ENCODE data around the gene SNX27. TPM values are rescaled to one million over a fixed set of nuclear protein-coding genes. Genes with fewer than 3 reads are reported as not detected.

SNX27 gene
- total RNA-seq, 2 experiments from 2014 or later: 13.2 to 13.3 TPM

- no peaks in the 10 kb centered on the region for H3K27me3 ChIP-seq (ENCODE audit: control insufficient read depth in 1 of 2, insufficient read depth in 2 of 2, low read length in 2 of 2)
- intact Hi-C loops (cut with DNase I, micrococcal nuclease): loop anchor here in 1 of 2 experiments (10.0 kb wide), 1 partner anchor 1221 kb away; no protein-coding TSS in a partner anchor
- Mint-ChIP-seq H3K4me3 (no peak overlapping the region), H3K27ac (no peak overlapping the region), H3K9me3 (no peaks in the 10 kb centered on the region), H3K4me1 (ENCODE audit: low read depth) (peaks cover 14% of the 10 kb centered on the region), H3K36me3 (ENCODE audit: low read depth) (peaks cover 27% of the 10 kb centered on the region), H3K27me3 (no peaks in the 10 kb centered on the region)
- H3K4me3 ChIP-seq (ENCODE audit: low read length): no peak overlapping the region
- ATAC-seq (ENCODE audit: poor library complexity) (no peak), DNase-seq (no peak)
- POLR2A ChIA-PET: no interaction called here
- no peaks in the 10 kb centered on the region for H3K4me1 ChIP-seq (ENCODE audit: insufficient read depth, low read length)
- CTCF ChIA-PET: no interaction called here
- H3K9me3 ChIP-seq (ENCODE audit: control insufficient read depth in 1 of 2, insufficient read depth in 1 of 2, low read length in 2 of 2): no peaks in the 10 kb centered on the region
- H3K27ac ChIP-seq (ENCODE audit: low read depth in 1 of 2, low read length in 2 of 2): no peak overlapping the region
- peaks cover 11% of the 10 kb centered on the region for H3K36me3 ChIP-seq (ENCODE audit: insufficient read depth, low read length)
- TF ChIP-seq, protein P1, sequence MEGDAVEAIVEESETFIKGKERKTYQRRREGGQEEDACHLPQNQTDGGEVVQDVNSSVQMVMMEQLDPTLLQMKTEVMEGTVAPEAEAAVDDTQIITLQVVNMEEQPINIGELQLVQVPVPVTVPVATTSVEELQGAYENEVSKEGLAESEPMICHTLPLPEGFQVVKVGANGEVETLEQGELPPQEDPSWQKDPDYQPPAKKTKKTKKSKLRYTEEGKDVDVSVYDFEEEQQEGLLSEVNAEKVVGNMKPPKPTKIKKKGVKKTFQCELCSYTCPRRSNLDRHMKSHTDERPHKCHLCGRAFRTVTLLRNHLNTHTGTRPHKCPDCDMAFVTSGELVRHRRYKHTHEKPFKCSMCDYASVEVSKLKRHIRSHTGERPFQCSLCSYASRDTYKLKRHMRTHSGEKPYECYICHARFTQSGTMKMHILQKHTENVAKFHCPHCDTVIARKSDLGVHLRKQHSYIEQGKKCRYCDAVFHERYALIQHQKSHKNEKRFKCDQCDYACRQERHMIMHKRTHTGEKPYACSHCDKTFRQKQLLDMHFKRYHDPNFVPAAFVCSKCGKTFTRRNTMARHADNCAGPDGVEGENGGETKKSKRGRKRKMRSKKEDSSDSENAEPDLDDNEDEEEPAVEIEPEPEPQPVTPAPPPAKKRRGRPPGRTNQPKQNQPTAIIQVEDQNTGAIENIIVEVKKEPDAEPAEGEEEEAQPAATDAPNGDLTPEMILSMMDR (IDR thresholded peaks at IDR 0.05): no peak
Measured at GRCh38 chr1:151635479-151636072, 23.7 kb downstream of the SNX27 start.

DNA sequence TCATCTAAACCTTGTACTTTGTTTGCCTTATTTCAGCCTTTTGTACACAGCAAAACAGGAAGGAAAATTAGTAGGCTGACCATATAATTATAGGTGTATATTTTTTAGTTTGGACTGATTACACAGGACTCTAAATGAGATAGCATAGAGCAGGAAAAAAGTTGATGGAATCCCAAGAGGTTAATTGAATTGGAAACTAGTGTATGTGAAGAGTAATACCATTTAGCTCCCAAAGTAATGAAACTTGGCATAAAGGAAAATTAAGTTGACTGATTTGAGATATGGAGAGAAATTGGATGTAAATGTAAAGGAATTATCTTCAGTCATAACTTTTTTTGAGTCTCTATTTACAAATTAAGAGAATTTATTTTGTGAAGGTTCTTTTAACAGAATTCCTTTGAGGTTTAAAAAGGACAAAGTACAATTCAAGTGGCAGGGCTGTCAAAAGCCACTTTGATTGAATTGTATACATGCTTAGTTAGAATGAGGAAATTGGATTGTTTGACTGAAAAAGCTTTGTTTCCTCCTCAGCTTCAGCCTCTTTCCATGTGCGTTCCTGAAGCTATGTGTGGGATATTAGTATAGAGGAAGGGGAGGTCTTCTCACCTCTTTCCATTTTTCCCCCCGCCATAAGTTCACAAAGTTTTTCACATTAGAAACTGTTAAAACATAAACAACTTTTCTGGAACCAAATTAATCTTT is 26.4 kb downstream of the SNX27 start:
- POLR2A ChIA-PET: interaction anchor here (0.6 kb wide), 1 partner anchor 220 kb away, joined by 3 read pairs; no protein-coding TSS in a partner anchor
- H3K27ac Mint-ChIP-seq: no peak overlapping the region
- no peaks in the 10 kb centered on the region for H3K9me3 Mint-ChIP-seq
- TF ChIP-seq, protein P1 (IDR thresholded peaks at IDR 0.05): no peak
- Histone ChIP-seq H3K27me3 (ENCODE audit: control insufficient read depth in 1 of 2, insufficient read depth in 2 of 2, low read length in 2 of 2) (no peaks in the 10 kb centered on the region), H3K9me3 (ENCODE audit: control insufficient read depth in 1 of 2, insufficient read depth in 1 of 2, low read length in 2 of 2) (no peaks in the 10 kb centered on the region), H3K27ac (ENCODE audit: low read depth in 1 of 2, low read length in 2 of 2) (no peak overlapping the region), H3K4me1 (ENCODE audit: insufficient read depth, low read length) (no peaks in the 10 kb centered on the region), H3K4me3 (ENCODE audit: low read length) (no peak overlapping the region), H3K36me3 (ENCODE audit: insufficient read depth, low read length) (peaks cover 17% of the 10 kb centered on the region)
- no peak for ATAC-seq (ENCODE audit: poor library complexity)
- H3K4me1 Mint-ChIP-seq (ENCODE audit: low read depth): peaks cover 11% of the 10 kb centered on the region
- no peaks in the 10 kb centered on the region for H3K27me3 Mint-ChIP-seq
- intact Hi-C loops (cut with DNase I, micrococcal nuclease): loop anchor here in 1 of 2 experiments (10.0 kb wide), 1 partner anchor 1223 kb away; no protein-coding TSS in a partner anchor
- H3K36me3 Mint-ChIP-seq (ENCODE audit: low read depth): peaks cover 34% of the 10 kb centered on the region
- CTCF ChIA-PET: interaction anchor here (1.1 kb wide), 1 partner anchor 220 kb away, joined by 3 read pairs; no protein-coding TSS in a partner anchor
- DNase-seq: no peak
- no peak overlapping the region for H3K4me3 Mint-ChIP-seq

DNA sequence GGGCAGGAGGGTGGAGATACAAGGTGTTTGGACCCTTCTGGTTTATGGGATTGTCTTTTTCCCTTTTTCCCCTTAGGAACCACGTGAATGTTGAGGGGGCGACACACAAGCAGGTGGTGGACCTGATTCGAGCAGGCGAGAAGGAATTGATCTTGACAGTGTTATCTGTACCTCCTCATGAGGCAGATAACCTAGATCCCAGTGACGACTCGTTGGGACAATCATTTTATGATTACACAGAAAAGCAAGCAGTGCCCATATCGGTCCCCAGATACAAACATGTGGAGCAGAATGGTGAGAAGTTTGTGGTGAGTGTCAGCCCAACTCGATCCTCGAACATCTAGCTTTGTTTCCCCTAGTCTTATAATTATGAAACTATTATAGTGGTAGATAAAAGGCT is 27.0 kb downstream of the SNX27 start:
- Mint-ChIP-seq H3K4me1 (ENCODE audit: low read depth) (peaks cover 6% of the 10 kb centered on the region), H3K4me3 (no peak overlapping the region), H3K9me3 (no peaks in the 10 kb centered on the region), H3K27me3 (no peaks in the 10 kb centered on the region), H3K27ac (no peak overlapping the region), H3K36me3 (ENCODE audit: low read depth) (peaks cover 34% of the 10 kb centered on the region)
- TF ChIP-seq, protein P1 (IDR thresholded peaks at IDR 0.05): no peak
- Histone ChIP-seq H3K27ac (ENCODE audit: low read depth in 1 of 2, low read length in 2 of 2) (no peak overlapping the region), H3K9me3 (ENCODE audit: control insufficient read depth in 1 of 2, insufficient read depth in 1 of 2, low read length in 2 of 2) (no peaks in the 10 kb centered on the region), H3K4me1 (ENCODE audit: insufficient read depth, low read length) (no peaks in the 10 kb centered on the region), H3K27me3 (ENCODE audit: control insufficient read depth in 1 of 2, insufficient read depth in 2 of 2, low read length in 2 of 2) (no peaks in the 10 kb centered on the region), H3K36me3 (ENCODE audit: insufficient read depth, low read length) (peaks cover 17% of the 10 kb centered on the region), H3K4me3 (ENCODE audit: low read length) (no peak overlapping the region)
- intact Hi-C loops (cut with DNase I, micrococcal nuclease): loop anchor here in 1 of 2 experiments (10.0 kb wide), 1 partner anchor 1224 kb away; no protein-coding TSS in a partner anchor
- CTCF ChIA-PET: no interaction called here
- DNase-seq (no peak), ATAC-seq (ENCODE audit: poor library complexity) (no peak)
- POLR2A ChIA-PET: no interaction called here

Data from CD4-positive, alpha-beta T cell (primary cell).